DMS 273 treated with DMSO at 0.1 percent for 48 hours (cell line): ENCODE measurements around the gene CDC27.
"Not testable (repeated sequence)": the region's sequence is repeated elsewhere in the genome, so short reads cannot be mapped to it uniquely, and the experiment has no call there.

ENCODE experiments used
- DNase-seq: peaks from one replicate; lab custom pipeline; 2025; lab: John Stamatoyannopoulos, UW

CDC27 gene

GRCh38 chr17:47193931-47194511 lies 4.9 kb upstream of the CDC27 start:
- DNase-seq, result no peak

GRCh38 chr17:47192554-47192953 lies 3.5 kb upstream of the CDC27 start:
- no peak for DNase-seq

GRCh38 chr17:47190770-47191169 lies 1.7 kb upstream of the CDC27 start:
- DNase-seq, result no peak

DNA sequence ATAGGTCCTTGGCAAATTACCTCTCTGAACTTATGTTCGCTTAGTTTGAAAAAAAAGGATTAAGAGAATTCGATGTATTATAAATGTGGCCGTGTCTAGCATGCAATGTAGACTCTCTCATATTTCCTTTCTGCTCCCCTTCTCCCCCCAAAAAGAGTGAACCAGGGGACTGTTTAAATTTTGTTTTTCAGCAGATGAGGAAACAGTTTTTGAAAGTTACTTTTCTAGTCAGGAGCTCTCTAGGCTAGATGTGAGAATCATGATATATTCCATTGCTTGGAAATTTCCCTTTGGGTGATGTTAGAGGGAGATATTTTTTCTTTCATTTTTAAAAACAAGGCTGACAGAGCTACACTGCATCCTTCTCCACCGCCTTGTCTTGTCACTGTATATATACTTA lies 1.1 kb upstream of the CDC27 start:
- DNase-seq, result no peak

DNA sequence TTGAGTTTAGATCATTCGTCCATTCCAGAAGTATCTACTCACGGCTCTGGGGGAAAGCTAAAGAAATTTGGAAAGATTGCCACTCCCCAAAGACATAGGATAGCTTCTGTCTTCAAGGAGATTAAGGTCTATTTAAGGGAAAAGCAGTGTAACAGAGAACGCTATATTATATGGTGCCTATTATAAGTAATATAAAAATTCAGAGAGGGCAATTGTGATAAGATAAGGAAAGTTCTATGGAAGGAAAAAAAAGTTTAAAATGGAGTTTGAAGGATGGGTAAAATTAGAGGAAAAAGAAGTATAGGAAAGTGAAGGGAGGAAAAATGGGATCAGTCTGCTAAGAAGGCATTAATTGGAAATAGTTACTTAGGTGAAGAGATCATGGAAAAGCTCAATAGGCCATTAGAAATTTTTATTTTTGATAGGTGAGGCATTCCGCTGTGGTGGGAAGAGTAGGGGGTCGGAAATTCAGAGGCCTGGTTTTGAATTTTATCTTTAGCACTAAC lies 690 bp upstream of the CDC27 start:
- DNase-seq, result no peak

DNA sequence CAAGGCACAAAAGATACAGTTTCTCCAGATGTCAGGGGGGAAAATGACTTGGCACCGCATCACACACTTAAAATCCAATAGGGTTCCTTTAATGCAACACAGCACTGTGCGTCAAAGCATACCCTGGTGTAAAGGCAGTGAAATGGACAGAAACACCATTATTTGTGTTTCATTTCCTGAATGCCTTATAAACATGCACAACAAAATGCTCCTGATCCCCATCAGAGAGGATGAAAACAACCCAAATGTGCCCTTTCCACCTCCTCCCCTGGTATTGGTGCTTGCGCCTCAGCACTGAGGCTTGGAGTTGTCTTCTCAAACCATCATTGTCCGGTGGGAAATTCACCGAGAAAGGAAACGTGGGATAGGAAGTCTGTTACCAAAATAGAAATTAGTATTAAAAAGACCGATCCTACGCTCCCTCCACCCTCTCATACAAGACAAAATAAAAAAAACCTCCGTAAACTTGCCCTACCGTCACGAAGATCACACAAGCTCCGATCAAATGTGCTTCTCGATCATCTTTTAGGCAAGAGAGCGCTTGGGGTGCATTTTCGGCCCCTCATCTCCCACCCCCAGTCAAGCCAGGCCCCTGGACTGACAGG lies 722 bp downstream of the CDC27 start:
- peak; percentile 26 for DNase-seq

DNA sequence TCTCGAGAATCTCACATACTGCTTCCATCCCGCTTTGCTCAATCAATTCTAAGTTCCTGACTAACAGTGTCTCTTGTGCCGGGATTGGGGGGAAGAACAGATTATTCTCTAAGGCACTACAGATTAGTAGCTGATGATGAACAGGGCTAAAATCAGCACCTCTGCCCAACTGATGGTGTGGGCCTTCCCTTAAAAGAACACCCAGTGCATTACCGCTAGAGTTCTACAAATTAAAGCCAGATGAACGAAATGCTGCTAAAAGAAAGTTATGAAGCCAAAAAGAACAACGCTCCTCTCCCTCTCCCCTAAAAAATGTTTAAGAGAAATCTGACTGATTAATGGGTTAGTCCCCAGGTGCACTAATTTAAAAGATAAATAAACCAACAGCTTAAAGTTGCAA lies 4.4 kb downstream of the CDC27 start:
- no peak for DNase-seq

DNA sequence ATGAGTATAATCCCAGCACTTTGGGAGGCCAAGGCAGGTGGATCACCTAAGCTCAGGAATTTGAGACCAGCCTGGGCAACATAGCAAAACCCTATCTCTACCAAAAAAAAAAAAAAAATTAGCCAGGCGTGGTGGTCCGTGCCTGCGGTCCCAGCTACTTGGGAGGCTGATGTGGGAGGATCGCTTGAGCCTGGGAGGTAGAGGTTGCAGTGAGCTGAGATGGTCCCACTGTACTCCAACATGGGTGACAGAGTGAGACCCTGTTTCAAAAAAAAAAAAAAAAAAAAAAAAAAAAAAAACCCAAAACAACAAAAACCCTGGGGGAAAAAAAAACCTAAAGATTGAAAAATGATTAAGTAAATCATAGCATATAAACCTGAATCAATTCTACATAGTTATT lies 8.1 kb downstream of the CDC27 start:
- DNase-seq, result not testable (repeated sequence)

DNA sequence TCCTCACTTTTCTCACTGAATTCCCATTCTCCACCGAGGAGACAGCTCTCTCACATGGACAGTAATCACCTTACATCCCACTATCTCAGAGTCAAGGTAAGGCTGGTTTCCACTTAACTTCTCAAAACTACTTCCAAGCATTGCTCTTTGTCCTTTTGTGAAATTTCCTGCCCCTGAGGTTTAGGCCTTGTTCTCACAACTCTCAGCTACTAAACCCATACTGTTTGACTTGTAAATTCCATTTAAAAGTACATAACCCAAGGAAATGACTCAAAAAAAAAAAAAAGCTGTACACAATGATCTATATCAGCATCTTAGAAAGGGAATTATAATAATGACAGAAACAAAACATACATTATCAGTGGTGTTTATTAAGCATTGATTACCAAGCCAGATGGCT lies 8.8 kb downstream of the CDC27 start:
- DNase-seq, result no peak

- no peak for DNase-seq
Measured at GRCh38 chr17:47179141-47179540, 10.0 kb downstream of the CDC27 start.

- DNase-seq, result no peak
Measured at GRCh38 chr17:47177261-47177660, 11.8 kb downstream of the CDC27 start.

DNA sequence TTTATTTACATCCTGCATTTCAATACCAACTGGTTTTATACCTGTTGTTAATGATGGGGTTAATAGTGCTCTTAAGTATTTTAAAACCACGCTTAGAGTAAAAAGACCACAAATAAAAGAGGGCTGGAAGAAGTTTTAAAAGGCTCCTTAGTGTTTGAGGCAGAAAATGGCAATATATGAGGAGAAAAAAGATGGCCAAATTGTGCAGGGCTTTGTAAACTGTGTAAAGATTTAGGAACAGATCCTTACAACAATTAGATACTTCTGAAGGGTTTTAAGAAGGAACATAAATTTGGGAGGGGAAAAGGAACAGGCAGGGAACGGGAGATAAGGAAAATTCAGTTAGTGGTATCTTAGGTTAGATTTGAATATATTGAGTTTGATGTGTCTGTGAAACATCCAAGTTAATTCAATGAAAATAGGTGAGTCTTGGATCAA lies 12.7 kb downstream of the CDC27 start:
- DNase-seq, result no peak

DNA sequence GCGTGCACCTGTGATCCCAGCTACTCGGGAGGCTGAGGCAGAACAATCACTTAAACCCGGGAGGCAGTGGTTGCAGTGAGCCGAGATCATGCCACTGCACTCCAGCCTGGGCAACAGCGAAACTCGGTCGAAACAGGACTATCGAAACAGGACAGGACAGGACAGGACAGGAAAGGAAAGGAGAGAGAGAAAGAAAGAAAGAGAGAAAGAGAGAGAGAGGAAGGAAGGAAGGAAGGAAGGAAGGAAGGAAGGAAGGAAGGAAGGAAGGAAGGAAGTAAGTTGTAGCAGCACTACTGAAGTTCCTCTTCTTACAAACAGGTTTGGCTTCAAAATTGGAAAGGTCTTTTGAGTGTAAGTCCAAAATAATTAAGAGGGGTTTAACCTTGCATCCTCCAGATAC lies 14.3 kb downstream of the CDC27 start:
- DNase-seq, result not testable (repeated sequence)

- DNase-seq, result no peak
Measured at GRCh38 chr17:47172696-47173565, 16.2 kb downstream of the CDC27 start.

DNA sequence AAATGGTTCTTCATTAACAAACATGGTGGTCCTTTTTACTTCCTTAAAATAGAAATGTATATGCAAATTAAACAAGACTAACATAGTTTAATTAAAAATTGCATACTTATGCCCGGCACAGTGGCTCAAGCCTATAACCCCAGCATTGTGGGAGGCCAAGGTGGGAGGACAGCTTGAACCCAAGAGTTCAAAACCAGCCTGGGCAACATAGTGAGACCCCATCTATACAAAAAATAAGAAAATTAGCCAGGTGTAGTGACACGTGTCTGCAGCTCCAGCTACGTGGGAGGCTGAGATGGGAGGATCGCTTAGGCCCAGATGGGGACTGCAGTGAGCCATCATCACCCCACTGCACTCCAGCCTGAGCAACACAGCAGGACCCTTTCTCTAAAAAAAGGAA lies 18.4 kb downstream of the CDC27 start:
- DNase-seq, result no peak

GRCh38 chr17:47168896-47169295 lies 20.2 kb downstream of the CDC27 start:
- DNase-seq, result not testable (repeated sequence)

DNA sequence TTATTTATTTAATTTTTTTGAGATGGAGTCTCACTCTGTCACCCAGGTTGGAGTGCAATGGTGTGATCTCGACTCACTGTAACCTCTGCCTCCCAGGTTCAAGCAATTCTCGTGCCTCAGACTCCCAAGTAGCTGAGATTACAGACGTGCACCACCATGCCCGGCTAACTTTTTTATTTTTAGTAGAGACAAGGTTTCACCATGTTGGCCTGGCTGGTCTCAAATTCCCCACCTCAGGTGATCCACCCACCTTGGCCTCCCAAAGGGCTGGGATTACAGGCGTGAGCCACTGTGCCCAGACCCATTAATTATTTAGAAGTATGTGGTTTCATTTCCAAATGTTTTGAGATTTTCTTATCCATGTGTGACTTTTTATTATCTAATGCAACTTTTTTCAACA lies 22.2 kb downstream of the CDC27 start:
- DNase-seq, result not testable (repeated sequence)

DNA sequence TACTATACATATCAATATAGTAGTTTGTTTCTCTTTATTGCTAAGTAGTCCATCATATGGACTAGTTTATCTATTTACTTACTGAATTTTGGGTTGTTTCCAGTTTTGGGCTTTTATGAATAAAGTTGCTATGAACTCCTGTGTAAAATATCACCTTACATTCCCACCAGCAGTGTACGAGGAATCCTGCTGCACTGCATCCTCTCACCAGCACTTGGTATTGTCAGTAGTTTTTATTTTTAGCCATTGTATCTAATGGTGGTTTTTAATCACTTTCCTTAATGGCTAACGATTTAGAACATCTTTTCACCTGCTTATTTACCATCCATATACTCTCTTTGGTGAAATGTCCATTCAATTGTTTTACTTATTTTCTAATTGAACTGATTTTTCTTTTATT lies 24.0 kb downstream of the CDC27 start:
- DNase-seq, result no peak

GRCh38 chr17:47164263-47164662 lies 24.8 kb downstream of the CDC27 start:
- DNase-seq, result no peak

- DNase-seq, result no peak
Measured at GRCh38 chr17:47162013-47162622, 27.0 kb downstream of the CDC27 start.

DNA sequence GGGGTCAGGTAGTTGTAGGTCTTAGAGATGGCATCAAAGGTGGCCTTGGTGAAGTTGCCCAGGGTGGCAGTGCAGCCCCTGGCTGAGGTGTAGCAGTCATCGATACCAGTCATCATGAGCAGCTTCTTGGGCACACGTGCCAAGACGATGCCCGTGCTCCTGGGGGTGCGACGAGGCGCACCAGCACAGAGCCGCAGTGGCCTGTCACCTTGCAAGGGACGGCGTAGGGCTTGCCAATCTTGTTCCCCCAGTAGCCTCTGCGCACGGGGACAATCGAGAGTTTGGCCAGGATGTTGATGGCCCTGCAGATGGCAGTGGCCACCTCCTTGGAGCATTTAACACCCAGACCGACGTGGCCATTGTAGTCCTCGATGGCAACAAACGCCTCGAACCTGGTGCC lies 29.8 kb downstream of the CDC27 start:
- no peak for DNase-seq

GRCh38 chr17:47145351-47145750 lies 43.7 kb downstream of the CDC27 start:
- no peak for DNase-seq

DNA sequence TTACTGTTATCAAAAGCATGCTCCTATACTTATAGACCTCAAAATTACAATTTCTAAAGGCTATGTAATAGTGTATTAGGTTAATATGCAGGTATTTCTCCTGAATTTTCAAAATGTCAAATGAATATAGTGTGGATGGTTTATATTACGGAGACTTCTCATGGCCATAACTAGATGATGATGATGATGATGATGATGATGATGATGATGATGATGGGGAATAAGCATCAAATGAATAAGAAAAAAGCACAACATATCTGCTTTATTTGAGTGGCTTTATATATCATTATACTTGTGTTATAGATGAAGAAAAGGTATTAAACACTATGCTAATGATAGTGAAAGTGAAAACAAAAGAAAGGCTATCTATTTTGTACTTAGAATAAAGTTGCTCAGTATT lies 53.9 kb downstream of the CDC27 start:
- DNase-seq, result no peak
